MM.1S (cell line): ENCODE results near the gene TMEM26.

Experiments
- DNase-seq: peaks from one replicate; pipeline ENCODE4 v3.0.0-alpha.2; 2015
- H2AFZ ChIP-seq: fragments of 300-600 bp; sonication (generic); 2 replicates; pipeline ENCODE4 v1.6.0; 2016; ENCODE audit warnings: antibody characterized with exemption, low read length
- H3F3A ChIP-seq: fragments of 300-600 bp; sonication (generic); 2 replicates; pipeline ENCODE4 v1.6.1; 2016; ENCODE audit warnings: mild to moderate bottlenecking, antibody characterized with exemption, low read length, moderate library complexity, mixed read lengths; ENCODE audit not compliant: insufficient read depth
- H3K27ac ChIP-seq: fragments of 300-600 bp; sonication (generic); 2 replicates; pipeline ENCODE4 v1.5.1; 2016; ENCODE audit warnings: mild to moderate bottlenecking, low read length
- H3K27me3 ChIP-seq: fragments of 300-600 bp; sonication (generic); replicated peaks from 2 replicates; pipeline ENCODE4 v1.6.0; 2016; ENCODE audit warnings: low read length; ENCODE audit not compliant: insufficient read depth
- H3K36me3 ChIP-seq: fragments of 300-600 bp; sonication (generic); replicated peaks from 2 replicates; pipeline ENCODE4 v1.6.1; 2016; ENCODE audit warnings: mild to moderate bottlenecking, low read length, mixed read lengths; ENCODE audit not compliant: insufficient read depth
- H3K4me1 ChIP-seq: fragments of 300-600 bp; sonication (generic); 2 replicates; pipeline ENCODE4 v1.6.1; 2016; ENCODE audit warnings: low read length, mixed read lengths
- H3K4me2 ChIP-seq: fragments of 300-600 bp; sonication (generic); 2 replicates; pipeline ENCODE4 v1.6.0; 2016; ENCODE audit warnings: low read depth, low read length
- H3K4me3 ChIP-seq: fragments of 300-600 bp; sonication (generic); 2 replicates; pipeline ENCODE4 v1.5.1; 2016; ENCODE audit warnings: low read length, mixed read lengths
- H3K79me2 ChIP-seq: fragments of 300-600 bp; sonication (generic); 2 replicates; pipeline ENCODE4 v1.6.1; 2016; ENCODE audit warnings: mixed run types, low read length, mixed read lengths
- H3K9ac ChIP-seq: fragments of 300-600 bp; sonication (generic); 2 replicates; pipeline ENCODE4 v1.6.1; 2016; ENCODE audit warnings: low read length, mixed read lengths
- H3K9me2 ChIP-seq: fragments of 300-600 bp; sonication (generic); replicated peaks from 2 replicates; pipeline ENCODE4 v1.6.1; 2016; ENCODE audit warnings: mild to moderate bottlenecking, low read length, mixed read lengths; ENCODE audit not compliant: insufficient read depth
- H3K9me3 ChIP-seq: fragments of 300-600 bp; sonication (generic); replicated peaks from 2 replicates; pipeline ENCODE4 v1.6.1; 2016; ENCODE audit warnings: mild to moderate bottlenecking, low read length, mixed read lengths; ENCODE audit not compliant: insufficient read depth
- H4K20me1 ChIP-seq: fragments of 300-600 bp; sonication (generic); 2 replicates; pipeline ENCODE4 v1.6.1; 2016; ENCODE audit warnings: mild to moderate bottlenecking, low read length, moderate library complexity, mixed read lengths; ENCODE audit not compliant: insufficient read depth
- CTCF ChIP-seq: fragments of 300-600 bp; sonication (generic); IDR thresholded peaks from 2 replicates; pipeline ENCODE4 v1.5.1; 2016; ENCODE audit warnings: antibody characterized with exemption, low read length, mixed read lengths
- EZH2 ChIP-seq: fragments of 300-600 bp; sonication (generic); optimal IDR thresholded peaks from 2 replicates; pipeline ENCODE3; 2017; ENCODE audit warnings: low read depth, mild to moderate bottlenecking, antibody characterized with exemption, low read length, mixed read lengths
- EZH2phosphoT487 ChIP-seq: fragments of 300-600 bp; sonication (generic); IDR thresholded peaks from 2 replicates; pipeline ENCODE4 v1.6.1; 2018; ENCODE audit warnings: antibody characterized with exemption, low read length

The TMEM26 gene

GRCh38 chr10:61439058-61439609 lies 14.0 kb downstream of the TMEM26 start:
- no peak overlapping the region for H3K27ac ChIP-seq
- H3K4me2 ChIP-seq: no peak overlapping the region
- H3K79me2 ChIP-seq: no peaks in the 10 kb centered on the region

GRCh38 chr10:61438141-61438988 lies 14.8 kb downstream of the TMEM26 start:
- Histone ChIP-seq H3K4me3 (no peak overlapping the region), H2AFZ (no peak overlapping the region), H3K79me2 (no peaks in the 10 kb centered on the region), H3F3A (no peaks in the 10 kb centered on the region), H3K9me3 (no peaks in the 10 kb centered on the region; the same call in 1 of the 2 replicates), H3K9me2 (no peaks in the 10 kb centered on the region), H3K4me1 (no peaks in the 10 kb centered on the region), H3K4me2 (no peak overlapping the region), H3K27ac (no peak overlapping the region), H3K27me3 (no peaks in the 10 kb centered on the region), H3K36me3 (no peaks in the 10 kb centered on the region), H4K20me1 (no peaks in the 10 kb centered on the region), H3K9ac (no peak overlapping the region)
- TF ChIP-seq CTCF (no peak), EZH2 (no peak), EZH2phosphoT487 (no peak)
- no peak for DNase-seq

More at GRCh38 chr10:61439058-61439609, 14.0 kb downstream of the TMEM26 start:
- no peaks in the 10 kb centered on the region for H3K27me3 ChIP-seq
- no peaks in the 10 kb centered on the region for H3F3A ChIP-seq
- TF ChIP-seq EZH2phosphoT487: no peak
- no peak for TF ChIP-seq CTCF
- TF ChIP-seq EZH2: no peak
- DNase-seq: no peak
- H3K9me3 ChIP-seq: no peaks in the 10 kb centered on the region; the same call in 1 of the 2 replicates
- no peaks in the 10 kb centered on the region for H3K9me2 ChIP-seq
- H4K20me1 ChIP-seq: no peaks in the 10 kb centered on the region
- H3K4me1 ChIP-seq: no peaks in the 10 kb centered on the region
- H3K9ac ChIP-seq: no peak overlapping the region
- H3K4me3 ChIP-seq: no peak overlapping the region
- H3K36me3 ChIP-seq: no peaks in the 10 kb centered on the region
- H2AFZ ChIP-seq: no peak overlapping the region

GRCh38 chr10:61423178-61423577 lies 30.0 kb downstream of the TMEM26 start:
- Histone ChIP-seq H3K36me3 (no peaks in the 10 kb centered on the region), H3F3A (no peaks in the 10 kb centered on the region), H3K9me3 (no peaks in the 10 kb centered on the region), H3K79me2 (no peaks in the 10 kb centered on the region), H3K27ac (no peak overlapping the region), H3K4me2 (no peak overlapping the region), H3K4me1 (no peaks in the 10 kb centered on the region; the same call in 1 of the 2 replicates), H3K27me3 (no peaks in the 10 kb centered on the region), H3K4me3 (no peak overlapping the region), H3K9ac (no peak overlapping the region), H3K9me2 (no peaks in the 10 kb centered on the region), H4K20me1 (no peaks in the 10 kb centered on the region), H2AFZ (no peak overlapping the region)
- DNase-seq: no peak
- no peak for TF ChIP-seq EZH2phosphoT487
- TF ChIP-seq EZH2: no peak
- no peak for TF ChIP-seq CTCF
